Left colon (tissue), 2 donors: ENCODE data around the gene MRFAP1. TPM values are rescaled to one million over a fixed set of nuclear protein-coding genes. Genes with fewer than 3 reads are reported as not detected.

Experiments
- ATAC-seq: fragments of 200-7000 bp; cut with Tn5 transposase; one replicate; pipeline ENCODE4 v1.9.1; 2020; ENCODE audit warnings: mild to moderate bottlenecking, moderate library complexity
- DNase-seq, 2 donors: peaks; one replicate each; pipeline ENCODE4 v3.0.0-alpha.2; 2020
- intact Hi-C, 2 donors: fragments of 100-400 bp; cut with DNase I in 1 of 2; cut with micrococcal nuclease in 1 of 2; formaldehyde crosslinking; loops; one replicate each; pipeline versions ENCODE4 v1.11.2 to v1.14.0; 2022; cut with DNase I, micrococcal nuclease
- total RNA-seq, 2 donors: library from RNA; stranded (reverse); fragmentation: NEBNext Ultra II Directional; extraction: Animal tissue kit (Norgen Biotek cat#: 25700); gene quantifications; one replicate each; pipeline ENCODE4 v1.2.1, GENCODE V29; 2021
- donor health status: DM: no; HTN: no; CAD: no.
- donor health status: DM: yes; HTN: yes; CAD: no.

MRFAP1 gene
- total RNA-seq, 2 donors from 2014 or later = 168 to 169 TPM

DNA sequence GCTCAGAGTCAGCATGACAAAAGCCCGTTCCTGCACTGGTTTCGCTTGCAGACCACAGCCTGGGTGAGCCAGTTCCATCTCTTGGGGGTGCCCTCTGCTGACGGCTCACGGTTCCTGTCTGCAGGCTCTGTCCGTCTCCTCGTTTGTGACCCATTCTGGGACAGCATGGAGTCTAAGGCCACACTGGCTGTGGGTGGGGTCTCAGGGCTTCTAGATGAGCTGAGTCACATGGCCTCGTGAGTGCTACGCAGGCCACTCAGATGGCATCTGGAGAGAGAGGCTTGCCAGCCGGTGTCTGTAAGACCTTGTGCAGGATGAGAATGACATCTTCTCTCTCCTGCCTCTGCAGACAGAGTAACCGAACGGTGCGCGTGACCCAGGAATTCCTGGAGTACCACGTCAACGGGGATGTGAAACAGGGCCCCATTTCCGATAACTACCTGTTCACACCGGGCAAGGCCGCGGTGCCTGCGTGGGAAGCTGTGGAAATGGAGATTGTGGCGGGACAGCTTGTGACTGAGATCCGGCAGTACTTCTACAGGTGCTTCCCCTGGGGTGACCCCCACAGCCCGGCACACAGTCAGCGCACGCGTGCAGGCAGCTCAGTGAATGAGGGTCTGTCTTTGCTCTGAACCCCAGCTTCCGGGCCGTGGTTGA, 31.6 kb upstream of the MRFAP1 start:
- DNase-seq (no peak), ATAC-seq (no peak)
- intact Hi-C loops = no loop called here

DNA sequence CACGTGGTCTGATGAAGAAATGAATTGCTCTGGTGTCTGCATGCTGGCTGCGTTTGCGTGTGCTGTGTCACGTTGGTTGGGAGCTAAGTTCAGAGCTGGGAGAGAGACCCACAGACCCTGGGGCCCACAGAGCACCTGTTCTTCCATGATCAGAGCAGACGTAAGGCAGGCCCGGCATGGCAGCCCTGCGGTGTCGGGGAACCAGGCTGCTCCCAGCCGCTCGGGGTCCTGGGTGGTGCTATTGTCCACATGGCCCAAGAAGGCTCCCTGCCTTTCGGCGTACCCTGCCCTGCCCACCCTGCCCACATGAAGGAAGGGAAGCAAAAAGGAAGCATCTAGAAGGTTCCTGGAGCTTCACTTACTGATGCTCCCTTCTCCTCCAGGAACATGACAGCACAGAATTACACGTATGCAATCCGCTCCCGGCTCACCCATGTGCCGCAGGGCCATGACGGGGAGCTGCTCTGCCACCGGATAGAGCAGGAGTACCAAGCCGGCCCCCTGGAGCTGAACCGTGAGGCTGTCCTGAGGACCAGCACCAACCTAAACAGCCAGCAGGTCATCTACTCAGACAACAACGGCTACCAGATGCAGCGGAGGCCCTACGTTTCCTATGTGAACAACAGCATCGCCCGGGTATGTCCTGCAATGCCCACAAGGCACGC, 30.9 kb upstream of the MRFAP1 start:
- intact Hi-C loops = no loop called here
- ATAC-seq (no peak), DNase-seq (no peak)

GRCh38 chr4:6610856-6611430, 29.5 kb upstream of the MRFAP1 start:
- DNase-seq (no peak), ATAC-seq (no peak)
- intact Hi-C loops = no loop called here

- intact Hi-C loops = no loop called here
- ATAC-seq (no peak), DNase-seq (no peak)
Observed at GRCh38 chr4:6612961-6613675, 27.4 kb upstream of the MRFAP1 start.

GRCh38 chr4:6613676-6614651, 26.5 kb upstream of the MRFAP1 start:
- ATAC-seq (no peak), DNase-seq (no peak)
- intact Hi-C loops = no loop called here

- intact Hi-C loops = no loop called here
- DNase-seq = no peak
- ATAC-seq = no peak
Observed at GRCh38 chr4:6614701-6615230, 25.7 kb upstream of the MRFAP1 start.

DNA sequence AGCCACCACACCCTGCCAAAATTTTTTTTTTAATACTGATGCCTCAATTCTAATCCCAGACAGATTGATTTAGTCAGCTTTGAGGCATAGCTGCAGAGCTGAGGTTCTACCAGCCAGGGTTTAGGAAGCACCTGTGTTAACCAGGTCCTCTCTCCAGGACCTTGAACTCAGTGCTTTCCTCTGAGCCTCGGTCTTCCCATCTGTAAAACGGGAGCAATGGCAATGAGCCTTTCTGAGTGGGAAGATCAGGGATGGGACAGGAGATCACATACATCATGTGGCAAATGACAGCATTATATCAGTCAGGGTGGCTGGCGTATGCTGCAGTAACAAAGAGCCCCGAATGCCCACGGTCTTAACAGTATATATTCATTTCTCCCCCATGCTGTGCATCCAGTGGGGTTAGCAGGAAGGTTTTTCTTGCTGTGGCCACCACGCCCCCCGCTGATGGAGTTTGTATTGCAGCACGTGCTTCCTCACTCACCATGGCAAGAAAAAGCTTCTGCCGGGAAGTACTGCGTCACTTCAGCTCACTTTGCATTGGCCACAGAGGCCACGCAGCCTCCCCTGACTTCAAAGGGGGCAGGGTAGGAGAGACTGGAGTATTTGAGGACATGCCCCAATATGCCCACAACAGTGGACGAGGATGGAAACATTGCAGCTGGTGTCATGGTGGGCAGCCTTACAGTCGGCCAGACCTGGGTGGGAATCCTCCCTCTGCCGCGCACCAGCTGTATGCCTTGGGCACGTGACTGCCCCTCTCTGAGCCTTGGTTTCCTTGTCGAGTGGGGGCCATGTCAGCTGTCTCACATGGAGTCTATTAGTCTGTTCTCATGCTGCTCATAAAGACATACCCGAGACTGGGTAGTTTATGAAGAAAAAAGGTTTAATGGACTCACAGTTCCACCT, 24.1 kb upstream of the MRFAP1 start:
- intact Hi-C loops = no loop called here
- DNase-seq (no peak), ATAC-seq (no peak)

DNA sequence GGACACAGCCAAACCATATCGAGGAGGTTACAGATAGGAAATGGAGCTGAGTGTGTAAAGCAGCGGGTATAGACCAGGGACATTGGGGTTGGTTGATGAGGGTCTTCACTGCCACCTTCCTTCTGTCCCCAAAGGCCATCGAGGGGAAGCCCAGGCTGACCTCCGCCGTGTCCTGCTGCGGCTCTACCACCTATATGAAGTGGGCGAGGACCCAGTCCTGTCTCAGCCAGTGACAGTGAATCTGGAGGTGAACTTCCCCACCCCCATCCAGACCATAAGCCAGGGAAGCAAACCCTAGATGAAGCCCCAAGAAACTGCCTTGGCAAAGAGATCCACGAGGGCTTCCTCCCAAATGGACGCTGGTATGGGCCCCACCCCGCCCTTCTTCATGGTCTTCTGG, 23.2 kb upstream of the MRFAP1 start:
- intact Hi-C loops = no loop called here
- DNase-seq = no peak
- no peak for ATAC-seq

DNA sequence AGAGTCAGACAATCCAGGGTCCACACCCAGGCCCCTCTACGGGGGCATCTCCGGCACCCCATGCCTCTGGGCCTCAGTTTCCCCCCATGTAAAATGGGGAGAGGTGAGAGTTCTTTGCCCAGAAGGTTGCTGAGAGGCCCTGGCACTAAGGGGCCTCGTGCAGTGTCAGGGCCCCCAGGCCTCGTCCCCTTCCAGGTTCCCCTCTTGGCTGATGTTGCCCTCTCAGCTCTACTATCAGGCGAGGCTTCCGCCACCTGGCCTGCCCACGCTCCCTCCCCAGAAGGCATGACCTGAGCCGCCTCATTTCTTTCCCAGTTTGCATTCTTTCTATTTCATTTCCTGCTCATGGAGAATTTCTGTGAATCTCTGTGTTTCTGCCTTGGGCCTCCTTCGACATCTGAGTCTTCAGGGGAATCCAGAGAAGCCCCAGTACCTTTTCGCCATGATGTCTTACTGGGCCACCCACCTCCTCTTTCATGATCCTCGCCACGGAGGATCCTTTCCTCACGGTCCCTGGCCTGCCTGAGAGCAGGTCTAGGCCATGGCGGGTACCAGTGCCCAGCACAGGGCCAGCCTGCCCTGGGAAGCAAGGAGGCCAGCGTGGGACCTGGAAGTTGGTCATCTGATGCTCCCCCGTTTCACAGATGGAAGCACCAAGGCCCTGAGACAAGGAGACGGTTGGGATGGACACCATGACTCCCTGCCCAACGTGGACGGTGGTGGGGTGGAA, 21.9 kb upstream of the MRFAP1 start:
- ATAC-seq = no peak
- no peak for DNase-seq
- intact Hi-C loops = no loop called here

GRCh38 chr4:6619116-6619465, 21.4 kb upstream of the MRFAP1 start:
- DNase-seq (no peak), ATAC-seq (no peak)
- intact Hi-C loops = no loop called here

- intact Hi-C loops = no loop called here
- DNase-seq (no peak), ATAC-seq (no peak)
Observed at GRCh38 chr4:6619466-6620255, 20.8 kb upstream of the MRFAP1 start.

- DNase-seq (no peak), ATAC-seq (no peak)
- intact Hi-C loops = no loop called here
Observed at GRCh38 chr4:6620296-6620695, 20.2 kb upstream of the MRFAP1 start.

DNA sequence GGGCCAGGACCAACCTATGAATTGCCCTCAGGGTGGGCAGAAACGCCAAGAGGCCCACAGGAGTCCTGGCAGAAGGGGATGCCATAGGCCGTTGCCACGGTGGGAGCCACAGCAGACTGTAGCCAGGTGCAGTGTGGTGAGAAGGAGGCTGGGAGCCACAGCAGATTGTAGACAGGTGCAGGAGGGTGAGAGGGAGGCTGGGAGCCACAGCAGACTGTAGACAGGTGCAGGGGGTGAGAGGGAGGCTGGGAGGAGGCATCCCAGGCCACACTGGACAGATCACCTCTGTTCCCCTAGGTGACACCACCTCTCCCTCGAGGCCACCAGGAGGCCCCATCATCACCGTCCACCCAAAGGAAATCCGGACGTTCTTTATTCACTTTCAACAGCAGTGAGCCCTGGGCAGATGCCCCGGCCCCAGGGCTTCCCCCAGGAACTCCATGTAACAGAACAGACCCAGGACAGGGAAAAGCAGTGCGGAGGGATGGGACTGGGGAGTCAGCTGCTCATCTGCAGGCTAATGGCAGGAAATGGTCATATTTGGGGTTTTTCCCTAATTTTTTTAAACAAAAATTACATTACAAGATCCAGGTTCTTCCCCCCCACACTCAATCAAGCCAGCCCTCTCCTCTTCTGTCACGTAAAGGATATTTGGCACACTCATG, 19.5 kb upstream of the MRFAP1 start:
- ATAC-seq = no peak
- DNase-seq = no peak
- intact Hi-C loops = no loop called here

DNA sequence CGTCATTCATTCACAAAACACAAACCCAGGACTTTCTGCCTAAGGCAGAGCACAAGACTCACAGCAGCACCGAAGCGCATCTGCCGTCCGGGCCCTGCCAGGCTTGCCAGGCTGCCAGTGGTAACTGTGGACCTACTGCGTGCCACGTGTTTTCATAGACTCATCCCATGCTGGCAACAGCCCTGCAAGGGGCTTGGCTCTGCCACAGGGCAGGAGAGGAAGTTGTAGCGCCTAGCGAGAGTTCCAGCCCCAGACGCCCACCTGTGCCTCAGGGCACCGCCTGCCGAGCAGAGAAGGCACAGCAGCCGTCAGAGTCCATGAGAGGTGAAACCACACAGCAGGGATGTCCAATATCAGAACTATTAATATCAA, 18.9 kb upstream of the MRFAP1 start:
- intact Hi-C loops = no loop called here
- DNase-seq = no peak
- ATAC-seq = no peak

- no peak for ATAC-seq
- intact Hi-C loops = no loop called here
- DNase-seq = no peak
Observed at GRCh38 chr4:6622744-6623143, 17.7 kb upstream of the MRFAP1 start.

- intact Hi-C loops = no loop called here
- ATAC-seq = no peak
- DNase-seq = no peak
Observed at GRCh38 chr4:6625256-6625655, 15.2 kb upstream of the MRFAP1 start.
